Measurements from ENCODE around the gene NPM1. TPM values are rescaled to one million over a fixed set of nuclear protein-coding genes. Genes with fewer than 3 reads are reported as not detected.
A peak's percentile ranks its signal among the peaks of the same experiment; 100 is the strongest.

The NPM1 gene
- total RNA-seq, 1 experiment from 2014 or later: 2,112 TPM

DNA sequence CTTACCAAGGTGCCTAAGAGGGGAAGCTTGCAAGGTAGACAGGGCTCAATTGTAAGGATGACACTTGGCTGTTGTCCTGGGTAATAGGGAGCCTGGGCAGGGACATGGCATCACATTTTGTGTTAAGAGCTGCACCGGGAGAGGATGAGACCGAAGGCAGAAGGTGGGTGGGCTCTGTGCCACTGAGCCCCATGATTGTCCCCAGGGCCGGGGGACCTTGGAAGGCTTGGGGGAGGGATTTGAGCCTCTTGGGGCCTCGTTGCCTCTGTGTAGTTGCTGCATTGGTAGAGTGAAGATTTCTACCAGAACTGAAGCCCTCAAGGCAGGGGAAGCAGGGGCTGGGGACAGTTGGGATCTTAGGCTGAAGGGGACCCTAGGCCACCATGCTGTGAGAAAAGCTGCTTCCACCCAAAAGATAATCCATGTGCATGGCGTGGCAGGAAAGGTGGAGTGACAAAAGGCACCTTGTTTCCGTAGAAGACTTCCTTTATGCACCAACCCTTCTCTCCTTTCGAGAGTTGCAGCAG lies 43.7 kb downstream of the NPM1 start:
- no peaks in the 10 kb centered on the region for H3K36me3 ChIP-seq (ENCODE audit: control insufficient read depth, insufficient read depth, low read length)
- no peaks in the 10 kb centered on the region for H3K27me3 Mint-ChIP-seq (ENCODE audit: insufficient read depth, unreplicated experiment)
- no peak overlapping the region for H3K27ac Mint-ChIP-seq (ENCODE audit: unreplicated experiment)
- CTCF ChIA-PET: interaction anchor here (0.6 kb wide), 1 partner anchor 12 kb away, joined by 3 read pairs; no protein-coding TSS in a partner anchor
- H3K9me3 Mint-ChIP-seq (ENCODE audit: unreplicated experiment): no peaks in the 10 kb centered on the region
- H3K4me1 Mint-ChIP-seq (ENCODE audit: low read depth, unreplicated experiment): no peaks in the 10 kb centered on the region
- H3K9me3 ChIP-seq: no peaks in the 10 kb centered on the region
- DNase-seq: no peak
- H3K4me3 ChIP-seq (ENCODE audit: low read depth, low read length): no peak overlapping the region
- peaks cover 12% of the 10 kb centered on the region for H3K36me3 Mint-ChIP-seq (ENCODE audit: insufficient read depth, unreplicated experiment)
- H3K4me1 ChIP-seq: 0 out of 2 replicates have a peak, but pooled peaks cover 3% of the 10 kb centered on the region
- POLR2A ChIA-PET: interaction anchor here (0.6 kb wide), 1 partner anchor 254 kb away, joined by 3 read pairs; no protein-coding TSS in a partner anchor
- BruUV-seq (replicated peaks): no TSS peak
- TF ChIP-seq CTCF (IDR thresholded peaks at IDR 0.05; ENCODE audit: insufficient read depth in 1 of 2, low read depth in 1 of 2, low read length in 1 of 2, severe bottlenecking in 1 of 2, unreplicated experiment in 1 of 2): no peak
- intact Hi-C loops (cut with micrococcal nuclease; ENCODE audit: unreplicated experiment): no loop called here
- no peaks in the 10 kb centered on the region for H3K27me3 ChIP-seq (replicated peaks; ENCODE audit: control insufficient read depth, insufficient read depth, low read length)
- H3K4me3 Mint-ChIP-seq (ENCODE audit: unreplicated experiment): no peak overlapping the region

DNA sequence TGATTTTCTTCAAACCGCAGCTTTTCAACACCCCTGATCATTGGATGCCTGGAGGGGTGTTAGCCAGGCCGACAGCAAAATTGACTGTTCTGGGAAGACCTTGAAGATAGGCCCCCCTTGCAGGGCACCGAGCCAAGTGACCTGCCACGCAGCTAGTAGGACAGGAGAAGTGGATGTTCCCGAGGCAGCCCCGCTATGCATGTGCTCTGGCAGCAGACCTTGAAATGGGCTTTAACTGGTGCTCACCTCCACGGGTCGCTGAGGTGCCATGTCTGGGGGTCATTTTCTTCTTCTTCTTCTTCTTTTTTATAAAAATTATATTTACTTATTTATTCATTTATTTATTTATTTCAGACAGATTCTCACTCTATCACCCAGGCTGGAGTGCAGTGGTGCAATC lies 44.4 kb downstream of the NPM1 start:
- Mint-ChIP-seq H3K9me3 (ENCODE audit: unreplicated experiment) (no peaks in the 10 kb centered on the region), H3K36me3 (ENCODE audit: insufficient read depth, unreplicated experiment) (peaks cover 12% of the 10 kb centered on the region), H3K4me3 (ENCODE audit: unreplicated experiment) (no peak overlapping the region), H3K27me3 (ENCODE audit: insufficient read depth, unreplicated experiment) (no peaks in the 10 kb centered on the region), H3K27ac (ENCODE audit: unreplicated experiment) (no peak overlapping the region), H3K4me1 (ENCODE audit: low read depth, unreplicated experiment) (no peaks in the 10 kb centered on the region)
- intact Hi-C loops (cut with micrococcal nuclease; ENCODE audit: unreplicated experiment): no loop called here
- ChIA-PET CTCF (no interaction called here), POLR2A (no interaction called here)
- no peaks in the 10 kb centered on the region for H3K4me1 ChIP-seq
- H3K4me3 ChIP-seq (ENCODE audit: low read depth, low read length): no peak overlapping the region
- DNase-seq: no peak
- no peaks in the 10 kb centered on the region for H3K36me3 ChIP-seq (ENCODE audit: control insufficient read depth, insufficient read depth, low read length)
- no peaks in the 10 kb centered on the region for H3K9me3 ChIP-seq
- no peak for TF ChIP-seq CTCF (IDR thresholded peaks at IDR 0.05; ENCODE audit: insufficient read depth in 1 of 2, low read depth in 1 of 2, low read length in 1 of 2, severe bottlenecking in 1 of 2, unreplicated experiment in 1 of 2)
- BruUV-seq (replicated peaks): no TSS peak
- H3K27me3 ChIP-seq (replicated peaks; ENCODE audit: control insufficient read depth, insufficient read depth, low read length): no peaks in the 10 kb centered on the region

GRCh38 chr5:171432583-171433351 lies 45.1 kb downstream of the NPM1 start:
- no peaks in the 10 kb centered on the region for H3K27me3 Mint-ChIP-seq (ENCODE audit: insufficient read depth, unreplicated experiment)
- Histone ChIP-seq H3K27me3 (replicated peaks; ENCODE audit: control insufficient read depth, insufficient read depth, low read length) (no peaks in the 10 kb centered on the region), H3K36me3 (ENCODE audit: control insufficient read depth, insufficient read depth, low read length) (no peaks in the 10 kb centered on the region), H3K4me1 (no peaks in the 10 kb centered on the region), H3K4me3 (ENCODE audit: low read depth, low read length) (no peak overlapping the region), H3K9me3 (no peaks in the 10 kb centered on the region)
- no TSS peak for BruUV-seq (replicated peaks)
- H3K4me1 Mint-ChIP-seq (ENCODE audit: low read depth, unreplicated experiment): no peaks in the 10 kb centered on the region
- CTCF ChIA-PET: no interaction called here
- no peaks in the 10 kb centered on the region for H3K9me3 Mint-ChIP-seq (ENCODE audit: unreplicated experiment)
- TF ChIP-seq CTCF (IDR thresholded peaks at IDR 0.05; ENCODE audit: insufficient read depth in 1 of 2, low read depth in 1 of 2, low read length in 1 of 2, severe bottlenecking in 1 of 2, unreplicated experiment in 1 of 2): no peak
- no peak overlapping the region for H3K4me3 Mint-ChIP-seq (ENCODE audit: unreplicated experiment)
- intact Hi-C loops (cut with micrococcal nuclease; ENCODE audit: unreplicated experiment): no loop called here
- POLR2A ChIA-PET: no interaction called here
- peaks cover 12% of the 10 kb centered on the region for H3K36me3 Mint-ChIP-seq (ENCODE audit: insufficient read depth, unreplicated experiment)
- DNase-seq: no peak
- H3K27ac Mint-ChIP-seq (ENCODE audit: unreplicated experiment): peak overlapping the region; percentile 69

Data from Caco-2 (cell line).